Measurements from ENCODE around the gene CYP1A2.

CYP1A2 gene

DNA sequence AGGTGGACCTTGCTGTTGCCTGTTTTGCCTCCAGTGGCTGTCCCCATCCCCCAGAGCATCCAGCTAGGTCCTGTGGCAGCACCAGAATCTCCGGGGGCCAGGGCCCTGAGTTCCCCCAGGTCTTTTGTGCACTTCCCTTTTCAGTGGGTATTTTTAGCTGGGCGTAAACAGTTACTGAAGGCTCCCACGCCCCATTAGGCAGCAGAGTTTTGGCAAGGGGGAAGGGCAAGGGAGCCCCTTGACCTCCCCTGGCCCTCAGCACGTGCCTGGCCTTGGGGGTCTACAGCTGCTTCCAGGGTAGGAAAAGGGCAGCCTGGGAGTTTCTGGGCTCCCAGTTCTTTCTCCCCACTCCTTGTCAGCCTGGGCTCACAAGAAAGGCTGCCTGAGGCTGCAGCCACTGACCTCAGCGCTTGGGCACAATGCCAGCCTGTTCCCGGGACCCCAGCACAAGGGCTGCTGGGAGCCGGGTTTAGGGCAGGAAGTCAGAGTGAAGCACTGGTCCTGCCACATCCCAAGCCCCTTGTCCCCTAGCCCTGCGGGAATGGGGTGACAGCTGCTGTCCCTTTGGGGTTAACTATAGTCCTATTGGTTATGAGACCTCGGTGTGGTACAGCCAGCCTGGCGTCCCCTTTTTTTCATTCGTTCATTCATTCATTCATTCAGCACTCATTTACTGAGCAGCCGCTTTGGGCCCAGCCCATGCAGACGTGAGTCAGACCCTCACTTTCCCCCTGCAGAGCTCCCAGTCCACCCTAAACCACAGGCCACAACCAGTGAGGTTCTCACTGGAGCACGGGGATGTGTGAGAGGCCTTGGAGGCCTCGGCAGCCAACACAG lies 41.7 kb downstream of the CYP1A2 start:
- DNase-seq: peak; percentile 75

DNA sequence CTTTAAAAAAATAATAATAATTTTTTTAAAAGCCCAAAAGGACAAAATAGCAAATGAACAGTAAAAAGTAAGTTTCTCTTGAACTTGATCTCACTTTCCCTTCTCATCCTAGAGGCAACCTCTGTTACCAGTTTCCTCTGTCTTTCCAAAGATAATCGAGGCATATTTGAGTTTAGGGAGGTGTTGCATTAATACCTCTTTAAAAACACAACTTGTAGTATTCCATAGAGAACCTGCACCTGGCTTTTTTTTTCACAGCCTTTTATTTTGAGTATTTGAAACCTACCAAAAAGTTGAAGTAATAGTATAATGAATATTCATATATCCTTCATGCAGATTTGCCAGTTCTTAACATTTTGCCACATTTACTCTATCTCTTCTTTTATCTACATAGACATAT lies 42.4 kb downstream of the CYP1A2 start:
- no peak for DNase-seq

DNA sequence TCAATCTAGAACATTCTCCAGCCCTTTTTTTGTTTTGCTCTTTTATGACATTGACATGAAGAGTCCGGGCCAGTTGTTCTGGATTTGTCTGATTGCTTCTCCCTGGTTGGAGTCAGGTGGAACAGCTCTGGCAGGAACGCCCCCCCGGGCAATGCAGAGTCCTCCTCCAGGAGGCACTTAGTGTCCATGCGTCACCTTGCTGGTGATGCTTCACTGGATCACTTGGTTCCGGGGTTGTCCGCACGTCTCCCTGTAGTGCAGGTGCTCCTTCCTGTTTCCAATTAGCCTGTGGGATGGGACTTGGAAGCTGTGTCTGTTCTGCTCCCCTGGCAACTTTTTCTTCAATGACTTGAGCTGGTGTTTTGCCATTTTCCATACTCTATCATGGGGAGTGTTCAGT lies 43.0 kb downstream of the CYP1A2 start:
- DNase-seq: no peak

DNA sequence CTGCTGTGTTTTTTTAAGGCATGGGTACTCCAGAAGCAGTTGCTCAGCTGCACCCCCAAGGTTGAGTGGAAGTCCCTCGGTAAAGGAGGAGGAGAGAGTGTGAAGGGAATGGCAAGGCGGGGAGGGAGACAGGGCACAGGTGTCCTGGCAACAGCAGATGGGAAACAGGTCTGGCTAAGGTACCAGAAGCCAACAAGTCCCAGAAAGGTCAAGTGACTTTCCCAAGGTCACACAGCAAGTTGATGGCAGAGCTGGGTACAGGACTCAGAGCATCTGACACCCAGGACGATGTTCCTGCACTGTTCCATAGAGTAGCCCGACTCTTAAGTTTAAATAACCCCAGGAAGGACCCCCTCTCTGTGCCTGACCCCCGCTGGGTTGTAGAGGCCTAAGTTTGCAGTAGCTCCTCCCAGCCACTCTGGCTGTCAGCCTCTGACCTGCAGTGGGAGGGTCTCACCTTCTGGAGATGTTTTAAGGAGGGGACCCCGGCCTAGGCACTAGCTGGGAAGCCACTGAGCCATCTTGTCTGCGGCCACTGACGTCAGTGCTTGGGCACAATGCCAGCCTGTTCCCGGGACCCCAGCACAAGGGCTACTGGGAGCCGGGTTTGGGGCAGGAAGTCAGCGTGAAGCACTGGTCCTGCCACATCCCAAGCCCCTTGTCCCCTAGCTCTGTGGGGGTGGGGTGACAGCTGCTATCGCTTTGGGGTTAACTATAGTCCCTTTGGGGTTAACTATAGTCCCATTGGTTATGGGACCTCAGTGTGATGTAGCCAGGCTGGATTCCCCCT lies 43.8 kb downstream of the CYP1A2 start:
- no peak for DNase-seq

DNA sequence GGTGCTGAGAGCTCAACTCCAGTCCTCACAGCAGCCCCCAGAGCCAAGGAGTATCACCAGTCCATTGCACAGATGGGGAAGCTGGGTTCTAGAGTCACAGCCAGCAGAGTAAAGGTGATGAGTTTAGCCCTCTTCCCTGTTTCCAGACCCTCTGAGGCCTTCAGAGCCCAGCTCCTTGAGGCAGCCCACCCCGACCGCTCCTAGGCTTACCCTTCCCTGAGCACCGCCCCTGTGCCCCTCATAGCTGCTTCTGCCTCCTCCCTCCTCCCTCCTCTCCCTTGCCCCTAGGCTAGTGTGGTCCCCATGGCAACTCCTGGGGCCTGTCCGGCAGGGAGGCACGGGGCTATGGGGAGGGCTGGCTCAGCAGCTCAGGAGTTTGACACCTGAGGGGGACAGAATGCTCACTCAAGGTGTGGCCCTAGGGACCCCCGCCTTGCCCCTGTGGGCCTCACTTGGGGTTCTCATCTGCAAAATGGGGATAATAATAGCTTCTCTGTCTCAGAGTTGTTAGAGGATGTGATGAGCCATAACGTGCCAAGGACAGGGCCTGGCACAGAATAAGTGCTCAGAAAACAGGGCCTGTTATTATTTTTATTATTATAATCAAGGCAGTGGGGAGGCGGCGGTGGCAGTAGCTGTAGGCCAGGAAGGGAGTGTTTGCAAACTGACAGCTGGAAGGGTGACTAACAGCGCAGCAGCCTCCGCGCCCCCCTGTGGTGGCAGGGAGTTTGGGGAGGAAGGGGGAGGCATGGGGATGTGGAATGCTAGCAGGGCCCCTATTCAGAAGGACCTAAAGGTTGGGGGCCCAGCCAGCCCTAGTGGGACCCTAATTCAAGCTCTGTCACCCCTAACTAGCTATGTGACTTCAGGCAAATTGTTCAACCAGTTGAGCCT lies 44.7 kb downstream of the CYP1A2 start:
- no peak for DNase-seq

DNA sequence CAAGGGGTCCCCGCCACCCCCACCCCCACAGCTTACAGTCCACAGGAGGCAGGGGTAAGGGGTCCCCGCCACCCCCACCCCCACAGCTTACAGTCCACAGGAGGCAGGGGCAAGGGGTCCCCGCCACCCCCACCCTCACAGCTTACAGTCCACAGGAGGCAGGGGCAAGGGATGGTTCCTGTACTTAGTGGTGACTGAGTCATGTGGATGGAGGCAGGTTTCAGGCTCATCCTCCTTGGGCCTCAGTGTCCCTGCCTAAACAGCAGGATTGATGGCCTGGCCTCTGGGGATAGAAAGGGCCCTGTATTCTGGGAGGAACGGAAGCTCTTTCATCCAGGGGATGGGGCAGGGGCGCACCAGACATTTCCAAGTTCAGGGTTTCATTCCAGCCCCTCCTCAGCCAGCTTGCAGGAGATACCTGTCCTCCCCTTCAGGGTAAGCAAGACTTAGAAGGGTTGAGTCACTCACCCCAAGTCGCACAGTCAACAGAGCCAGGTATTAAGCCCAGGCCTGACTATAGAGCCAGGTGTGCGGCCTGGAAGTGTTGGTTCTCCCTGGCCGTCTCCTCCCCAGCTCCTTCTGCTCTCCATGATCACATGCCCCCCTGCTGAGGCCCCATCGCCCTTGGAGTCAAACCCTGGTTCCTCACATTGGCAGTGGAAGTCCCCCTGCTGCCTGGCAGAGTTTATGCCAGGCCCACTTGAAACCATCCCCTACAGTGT lies 45.8 kb downstream of the CYP1A2 start:
- no peak for DNase-seq

DNA sequence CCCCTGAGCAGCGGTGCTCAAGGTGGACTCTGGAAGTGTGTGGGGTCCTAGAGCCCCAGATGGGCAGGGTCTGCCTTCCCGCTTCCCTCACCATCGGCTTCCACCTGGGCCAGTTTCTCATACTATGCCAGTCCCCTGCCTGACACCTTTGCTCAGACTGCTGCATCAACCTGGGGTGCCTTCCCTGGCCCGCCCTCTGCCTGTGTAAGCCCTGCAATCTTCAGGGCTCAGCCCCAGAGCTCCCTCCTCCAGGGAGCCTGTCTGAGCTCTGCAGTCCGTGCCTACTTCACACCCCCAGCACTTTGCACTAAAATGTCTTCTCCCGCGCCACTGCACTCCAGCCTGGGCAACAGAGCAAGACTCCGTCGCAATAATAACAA lies 46.3 kb downstream of the CYP1A2 start:
- DNase-seq: no peak

DNA sequence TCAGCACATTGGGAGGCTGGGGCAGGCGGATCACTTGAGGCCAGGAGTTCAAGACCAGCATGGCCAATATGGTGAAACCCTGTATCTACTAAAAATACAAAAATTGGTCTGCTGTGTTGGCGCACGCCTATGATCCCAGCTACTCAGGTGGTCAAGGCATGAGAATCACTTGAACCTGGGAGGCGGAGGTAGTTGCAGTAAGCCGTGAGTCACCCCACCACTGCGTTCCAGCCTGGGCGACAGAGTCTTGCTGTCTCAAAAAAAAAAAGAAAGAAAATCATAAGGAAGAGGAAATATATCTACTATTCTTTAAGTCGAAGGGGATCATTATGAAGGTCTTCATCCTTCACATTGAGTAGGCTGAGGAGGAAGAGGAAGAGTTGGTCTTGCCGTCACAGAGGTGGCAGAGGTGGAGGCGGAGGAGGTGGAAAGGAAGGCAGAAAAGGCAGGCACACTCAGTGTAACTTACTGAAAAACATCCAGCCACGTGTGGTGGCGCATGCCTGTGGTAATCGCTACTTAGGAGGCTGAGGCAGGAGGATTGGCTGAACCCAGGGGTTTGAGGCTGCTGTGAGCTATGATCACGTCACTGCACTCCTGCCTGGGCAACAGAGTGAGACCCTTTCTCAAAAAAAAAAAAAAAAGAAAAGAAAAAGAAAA lies 47.5 kb downstream of the CYP1A2 start:
- no peak for DNase-seq

DNA sequence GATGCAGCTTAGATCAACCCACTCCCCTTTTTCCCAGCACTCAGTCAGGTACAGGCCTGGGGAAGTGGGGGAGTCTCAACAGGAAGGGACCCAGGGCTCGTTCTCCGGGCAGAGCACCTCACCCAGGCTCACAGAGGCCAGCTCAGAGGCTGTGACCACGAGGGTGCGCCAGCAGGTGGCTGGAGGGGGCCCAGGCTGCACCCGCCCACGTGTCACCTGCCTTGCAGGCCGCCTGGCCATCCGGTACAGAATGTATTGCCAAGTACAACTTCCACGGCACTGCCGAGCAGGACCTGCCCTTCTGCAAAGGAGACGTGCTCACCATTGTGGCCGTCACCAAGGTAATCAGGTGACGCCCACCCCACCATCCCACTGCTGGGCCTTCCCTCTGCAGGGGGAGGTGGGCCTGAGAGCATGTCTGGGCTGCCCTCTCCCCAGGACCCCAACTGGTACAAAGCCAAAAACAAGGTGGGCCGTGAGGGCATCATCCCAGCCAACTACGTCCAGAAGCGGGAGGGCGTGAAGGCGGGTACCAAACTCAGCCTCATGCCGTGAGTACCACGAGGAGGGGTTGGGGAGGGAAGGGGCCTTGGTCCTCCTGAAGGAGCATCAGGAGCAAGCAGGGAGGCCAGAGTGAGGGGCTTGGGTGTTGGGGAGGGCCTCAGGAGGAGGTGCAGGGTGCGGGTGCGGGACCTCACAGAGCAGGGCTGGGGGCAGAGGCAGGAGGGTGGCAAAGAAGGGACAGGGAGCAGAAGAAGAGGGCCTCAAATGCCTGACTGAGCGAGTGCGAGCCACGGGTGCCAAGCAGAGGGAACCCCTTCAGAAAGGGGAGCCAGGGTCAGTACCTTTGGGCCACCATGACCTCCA lies 50.0 kb downstream of the CYP1A2 start:
- DNase-seq: no peak

DNA sequence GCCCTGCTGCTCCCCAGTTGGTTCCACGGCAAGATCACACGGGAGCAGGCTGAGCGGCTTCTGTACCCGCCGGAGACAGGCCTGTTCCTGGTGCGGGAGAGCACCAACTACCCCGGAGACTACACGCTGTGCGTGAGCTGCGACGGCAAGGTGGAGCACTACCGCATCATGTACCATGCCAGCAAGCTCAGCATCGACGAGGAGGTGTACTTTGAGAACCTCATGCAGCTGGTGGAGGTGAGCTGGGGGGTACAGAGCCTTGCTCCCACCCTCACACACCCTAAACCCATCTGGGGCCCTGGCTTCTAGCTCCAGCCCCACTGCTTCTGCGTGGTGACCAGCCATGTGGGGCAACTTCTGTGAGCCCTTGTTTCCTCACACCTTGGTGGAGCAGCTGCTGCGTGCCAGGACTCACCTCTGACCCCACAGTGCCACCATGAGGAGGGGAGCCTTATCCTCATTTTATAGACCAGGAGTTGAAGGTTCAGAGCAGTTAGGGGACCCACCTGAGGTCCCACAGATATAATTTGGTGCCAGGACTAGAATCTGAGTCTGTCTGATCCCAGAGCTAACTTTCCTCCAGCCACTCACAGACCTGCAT lies 50.7 kb downstream of the CYP1A2 start:
- DNase-seq: no peak

DNA sequence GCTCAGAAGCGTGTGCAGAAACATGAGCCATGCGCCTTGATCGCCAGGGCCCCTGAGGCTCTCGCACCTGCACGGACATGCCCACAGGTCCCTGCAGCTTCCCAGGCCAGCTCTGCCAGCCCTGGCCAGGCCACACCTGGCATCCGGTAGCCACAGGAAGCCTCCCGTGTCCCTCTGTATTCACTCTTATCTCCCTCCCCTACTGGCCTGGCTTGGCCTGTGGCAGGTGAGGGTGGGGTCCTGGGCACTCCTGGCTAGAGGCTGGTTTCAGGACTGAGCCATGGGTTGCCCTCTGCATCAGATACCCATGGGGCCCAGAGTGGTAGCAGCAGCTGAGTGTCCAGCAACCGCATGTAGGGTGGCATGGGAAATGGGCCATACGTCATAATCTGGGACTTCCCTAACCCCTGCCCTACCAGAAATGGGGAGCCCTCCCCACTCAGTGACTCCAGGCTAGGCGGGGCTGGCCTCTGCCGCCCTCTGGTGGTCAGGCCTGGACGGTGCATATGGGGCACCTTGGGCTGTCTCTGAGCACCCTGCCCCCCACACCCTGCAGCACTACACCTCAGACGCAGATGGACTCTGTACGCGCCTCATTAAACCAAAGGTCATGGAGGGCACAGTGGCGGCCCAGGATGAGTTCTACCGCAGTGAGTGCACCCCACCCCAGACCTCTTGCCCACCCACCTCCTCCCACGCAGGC lies 51.4 kb downstream of the CYP1A2 start:
- DNase-seq: peak; percentile 68

DNA sequence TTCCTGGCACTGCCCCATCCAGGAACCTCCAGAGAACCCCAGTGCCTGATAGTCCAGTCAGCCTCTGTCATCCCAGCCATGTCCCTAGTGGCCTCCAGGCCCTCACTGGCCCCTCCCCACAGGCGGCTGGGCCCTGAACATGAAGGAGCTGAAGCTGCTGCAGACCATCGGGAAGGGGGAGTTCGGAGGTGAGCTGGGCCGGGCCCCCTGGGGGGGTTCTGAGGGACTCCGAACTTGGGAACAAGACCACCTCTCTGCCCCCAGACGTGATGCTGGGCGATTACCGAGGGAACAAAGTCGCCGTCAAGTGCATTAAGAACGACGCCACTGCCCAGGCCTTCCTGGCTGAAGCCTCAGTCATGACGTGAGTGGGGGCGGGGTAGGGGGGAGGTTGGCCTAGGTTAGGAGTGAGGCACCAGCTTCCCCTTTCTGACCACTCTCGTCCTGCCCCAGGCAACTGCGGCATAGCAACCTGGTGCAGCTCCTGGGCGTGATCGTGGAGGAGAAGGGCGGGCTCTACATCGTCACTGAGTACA lies 52.0 kb downstream of the CYP1A2 start:
- no peak for DNase-seq

DNA sequence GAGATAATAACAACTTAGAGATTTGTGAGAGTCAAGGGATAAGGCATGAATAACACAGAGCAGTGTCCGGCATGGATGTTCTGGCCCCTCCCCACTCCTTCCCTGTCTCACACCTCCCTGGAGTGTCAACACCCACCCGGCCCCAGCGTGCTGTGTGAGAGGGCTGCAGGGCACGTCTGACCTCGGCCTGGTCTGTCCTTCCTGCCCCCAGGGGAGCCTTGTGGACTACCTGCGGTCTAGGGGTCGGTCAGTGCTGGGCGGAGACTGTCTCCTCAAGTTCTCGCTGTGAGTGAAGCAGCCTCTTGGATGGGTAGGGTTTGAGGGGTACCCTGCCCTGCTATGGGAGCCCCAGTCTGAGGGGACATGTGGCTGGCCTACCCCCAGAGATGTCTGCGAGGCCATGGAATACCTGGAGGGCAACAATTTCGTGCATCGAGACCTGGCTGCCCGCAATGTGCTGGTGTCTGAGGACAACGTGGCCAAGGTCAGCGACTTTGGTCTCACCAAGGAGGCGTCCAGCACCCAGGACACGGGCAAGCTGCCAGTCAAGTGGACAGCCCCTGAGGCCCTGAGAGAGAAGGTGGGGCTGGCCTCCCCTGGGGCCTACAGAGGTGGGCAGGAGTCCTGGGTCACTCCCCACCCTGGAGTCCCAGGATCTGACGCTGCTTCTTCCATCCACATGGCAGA lies 52.8 kb downstream of the CYP1A2 start:
- DNase-seq: no peak

DNA sequence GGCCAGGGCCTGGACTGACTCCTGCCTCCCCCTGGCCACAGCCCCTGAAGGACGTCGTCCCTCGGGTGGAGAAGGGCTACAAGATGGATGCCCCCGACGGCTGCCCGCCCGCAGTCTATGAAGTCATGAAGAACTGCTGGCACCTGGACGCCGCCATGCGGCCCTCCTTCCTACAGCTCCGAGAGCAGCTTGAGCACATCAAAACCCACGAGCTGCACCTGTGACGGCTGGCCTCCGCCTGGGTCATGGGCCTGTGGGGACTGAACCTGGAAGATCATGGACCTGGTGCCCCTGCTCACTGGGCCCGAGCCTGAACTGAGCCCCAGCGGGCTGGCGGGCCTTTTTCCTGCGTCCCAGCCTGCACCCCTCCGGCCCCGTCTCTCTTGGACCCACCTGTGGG lies 53.6 kb downstream of the CYP1A2 start:
- no peak for DNase-seq

DNA sequence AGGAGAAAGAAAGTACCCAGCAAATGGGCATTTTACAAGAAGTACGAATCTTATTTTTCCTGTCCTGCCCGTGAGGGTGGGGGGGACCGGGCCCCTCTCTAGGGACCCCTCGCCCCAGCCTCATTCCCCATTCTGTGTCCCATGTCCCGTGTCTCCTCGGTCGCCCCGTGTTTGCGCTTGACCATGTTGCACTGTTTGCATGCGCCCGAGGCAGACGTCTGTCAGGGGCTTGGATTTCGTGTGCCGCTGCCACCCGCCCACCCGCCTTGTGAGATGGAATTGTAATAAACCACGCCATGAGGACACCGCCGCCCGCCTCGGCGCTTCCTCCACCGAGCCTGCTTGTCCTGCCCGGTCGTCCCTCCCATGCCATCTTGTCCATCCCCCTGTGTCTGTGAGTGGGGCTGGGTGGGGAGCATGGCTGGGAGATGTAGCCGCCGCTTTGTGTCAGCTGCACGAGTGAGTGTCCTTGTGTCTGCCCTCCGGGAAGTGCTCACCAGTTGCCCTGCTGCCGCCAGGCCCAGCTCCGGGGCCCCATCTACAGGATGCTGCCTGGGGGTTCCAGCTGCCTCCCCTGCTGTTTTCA lies 54.3 kb downstream of the CYP1A2 start:
- DNase-seq: no peak

DNA sequence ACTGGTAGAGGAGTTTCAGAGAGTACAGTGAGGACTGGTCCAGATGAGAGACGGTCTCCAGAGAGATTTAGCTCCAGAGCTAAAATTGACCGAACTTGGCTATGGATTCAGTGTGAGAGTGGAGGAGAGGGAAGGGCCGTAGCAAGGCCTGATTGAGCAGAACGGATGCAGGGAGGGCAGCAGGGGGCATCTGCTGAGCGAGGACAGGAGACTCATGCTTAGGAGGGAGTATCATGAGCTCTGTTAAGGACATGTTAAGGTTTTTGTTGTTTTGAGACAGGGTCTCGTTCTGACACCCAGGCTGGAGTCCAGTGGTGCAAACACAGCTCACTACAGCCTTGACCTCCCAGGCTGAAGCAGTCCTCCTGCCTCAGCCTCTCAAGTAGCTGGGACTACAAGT lies 56.3 kb downstream of the CYP1A2 start:
- DNase-seq: no peak
